HG03064 (cell line): ENCODE measurements around the gene DNAH11.
"Not testable (repeated sequence)": the region's sequence is repeated elsewhere in the genome, so short reads cannot be mapped to it uniquely, and the experiment has no call there.

Experiments
- ATAC-seq: cut with Tn5 transposase; IDR thresholded peaks from one replicate; pipeline ENCODE4 v1.9.1; 2021; ENCODE audit warnings: low read depth; ENCODE audit not compliant: unreplicated experiment

The DNAH11 gene

DNA sequence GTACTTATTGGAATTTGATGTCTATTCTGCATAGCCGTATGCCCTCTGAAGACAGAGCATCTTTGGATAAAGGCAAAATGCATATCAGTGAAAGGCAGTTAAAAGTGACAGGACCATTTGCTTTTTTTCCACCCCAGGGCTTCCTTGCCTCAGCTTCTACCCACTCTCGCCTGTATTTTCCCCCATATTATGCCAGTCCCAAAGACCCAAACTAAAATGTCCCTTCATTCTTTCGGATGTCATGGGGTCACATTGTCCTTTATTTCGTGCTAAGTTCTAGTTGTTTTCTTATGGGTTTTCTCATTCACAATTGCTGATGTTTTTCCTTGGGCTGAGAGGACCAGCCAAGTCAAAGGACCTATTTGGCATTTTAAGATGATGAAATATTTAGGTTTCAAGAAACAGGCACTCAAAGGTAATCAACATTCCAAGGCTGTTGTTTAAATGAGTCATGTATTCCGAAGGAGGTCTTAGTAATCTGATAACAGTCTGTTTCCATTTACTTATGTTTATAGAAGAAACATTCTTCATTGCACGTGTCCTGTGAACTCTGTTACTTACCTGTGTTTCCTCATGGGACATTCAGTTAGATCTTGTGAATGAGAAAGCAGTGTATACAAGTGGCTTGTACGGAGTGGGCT, 74.1 kb downstream of the DNAH11 start:
- ATAC-seq = no peak

DNA sequence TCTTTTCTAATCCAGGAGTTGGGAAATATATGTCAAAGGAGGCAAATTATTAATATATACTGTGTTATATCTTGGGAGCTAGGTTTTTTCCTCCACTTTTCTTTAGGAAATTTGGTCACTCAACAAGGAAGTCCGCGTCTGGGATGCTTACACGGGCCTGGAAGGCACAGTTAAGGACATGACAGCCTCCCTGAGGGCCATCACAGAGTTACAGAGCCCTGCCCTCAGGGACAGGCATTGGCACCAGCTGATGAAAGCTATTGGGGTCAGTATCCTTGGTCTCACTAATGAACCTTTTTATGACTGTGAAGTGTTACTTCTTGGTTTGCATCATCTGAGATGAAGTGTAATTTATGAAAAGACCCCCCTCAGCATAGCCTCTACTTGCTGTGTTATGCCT, 74.7 kb downstream of the DNAH11 start:
- ATAC-seq = no peak

- no peak for ATAC-seq
Measured at GRCh38 chr7:21617916-21618390, 75.1 kb downstream of the DNAH11 start.

- no peak for ATAC-seq
Measured at GRCh38 chr7:21618706-21619105, 75.9 kb downstream of the DNAH11 start.

DNA sequence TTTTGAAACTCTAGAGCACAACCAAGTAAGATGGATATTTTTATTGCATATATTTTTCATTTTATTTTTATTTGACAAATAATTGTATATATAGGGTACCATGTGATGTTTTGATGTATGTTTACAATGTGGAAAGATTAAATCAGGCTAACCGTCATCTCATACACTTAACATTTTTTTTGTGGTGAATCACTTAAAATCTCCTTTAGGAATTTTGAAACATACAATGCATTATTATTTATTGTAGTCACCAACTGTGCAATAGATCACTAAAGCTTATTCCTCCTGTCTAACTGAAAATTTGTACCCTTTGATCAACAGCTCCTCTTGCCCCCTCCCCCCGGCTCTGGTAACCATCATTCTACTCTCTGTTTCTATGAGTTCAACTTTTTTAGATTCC, 77.2 kb downstream of the DNAH11 start:
- no peak for ATAC-seq

DNA sequence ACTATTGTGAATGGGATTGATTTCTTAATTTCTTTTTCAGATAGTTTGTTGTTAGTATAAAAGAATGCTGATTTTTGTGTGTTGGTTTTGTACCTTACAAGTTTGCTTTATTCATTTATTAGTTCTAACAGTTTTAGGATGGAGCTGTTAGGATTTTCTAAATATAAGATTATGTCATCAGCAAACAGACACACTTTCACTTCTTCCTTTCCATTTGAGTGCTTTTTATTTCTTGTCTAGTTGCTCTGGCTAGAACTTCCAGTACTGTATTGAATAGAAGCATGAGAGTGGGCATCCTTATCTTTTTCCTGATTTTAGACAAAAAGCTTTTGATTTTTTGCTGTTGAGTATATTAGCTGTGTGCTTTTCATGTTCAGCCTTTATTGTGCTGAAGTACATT, 81.5 kb downstream of the DNAH11 start:
- ATAC-seq = no peak

DNA sequence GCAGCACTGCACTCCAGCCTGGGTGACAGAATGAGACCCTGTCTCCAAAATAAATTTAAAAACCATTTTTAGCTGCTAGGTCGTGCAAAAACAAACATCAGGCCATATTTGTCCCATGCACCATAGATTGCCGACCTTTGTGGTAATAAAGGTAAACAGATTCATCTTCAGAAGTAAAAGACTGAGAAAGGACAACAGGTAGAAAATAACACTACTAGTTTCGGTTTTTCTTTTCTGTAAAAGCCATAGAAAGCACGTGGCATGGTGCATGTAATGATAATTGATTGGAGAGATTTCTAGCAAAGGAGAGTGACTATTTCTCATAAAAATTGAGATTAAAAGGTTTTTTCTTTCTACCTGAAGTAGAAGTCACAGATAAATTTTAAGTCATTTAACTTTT, 93.9 kb downstream of the DNAH11 start:
- no peak for ATAC-seq

DNA sequence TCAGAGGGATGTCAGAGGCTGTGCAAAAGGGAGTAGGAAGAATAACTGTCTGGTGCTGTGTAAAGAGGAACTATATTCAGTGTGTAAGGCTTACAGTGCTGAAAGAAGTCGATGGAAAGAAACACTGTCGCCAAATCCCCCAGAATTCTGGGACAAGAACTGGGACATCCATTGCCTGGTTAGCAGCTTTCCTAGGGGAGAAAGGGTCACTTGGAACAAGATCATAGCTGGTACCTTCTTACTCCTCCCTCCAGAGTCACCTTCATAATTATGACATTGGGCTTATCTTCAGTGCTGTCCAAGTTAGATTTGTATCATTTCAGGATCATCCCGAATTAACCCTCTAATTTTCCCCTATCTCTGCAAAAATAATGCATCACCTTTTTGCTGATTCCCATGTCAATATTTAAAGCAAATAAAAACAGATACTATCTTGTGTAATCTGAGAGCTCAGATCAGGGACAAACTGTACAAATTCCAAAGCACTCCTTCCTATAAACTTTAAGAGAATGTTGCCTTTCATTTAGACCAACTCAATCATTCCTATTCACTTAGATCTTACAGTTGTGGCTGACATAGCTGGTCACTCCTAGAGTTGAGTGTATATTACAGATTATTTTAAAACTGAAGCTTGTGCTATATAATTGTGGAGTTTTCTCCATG, 96.5 kb downstream of the DNAH11 start:
- no peak for ATAC-seq

DNA sequence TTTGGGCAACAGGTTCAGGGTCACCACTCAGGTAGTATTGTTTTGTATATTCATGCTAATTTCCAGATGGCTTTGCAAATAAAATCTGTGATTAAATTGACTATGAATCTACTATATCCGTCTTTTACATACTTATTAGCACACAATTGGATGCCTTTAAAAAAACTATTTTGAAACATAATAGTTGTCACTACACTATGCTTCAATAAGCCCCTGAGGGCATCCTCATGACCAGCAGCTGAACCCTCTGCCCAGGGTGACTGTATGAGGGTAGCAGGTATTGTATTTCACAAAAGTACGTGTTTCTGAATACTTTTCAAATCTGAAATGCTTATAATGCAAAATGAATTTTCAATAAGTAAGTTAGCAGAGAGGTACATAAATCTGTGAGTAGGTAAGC, 97.3 kb downstream of the DNAH11 start:
- ATAC-seq = no peak

DNA sequence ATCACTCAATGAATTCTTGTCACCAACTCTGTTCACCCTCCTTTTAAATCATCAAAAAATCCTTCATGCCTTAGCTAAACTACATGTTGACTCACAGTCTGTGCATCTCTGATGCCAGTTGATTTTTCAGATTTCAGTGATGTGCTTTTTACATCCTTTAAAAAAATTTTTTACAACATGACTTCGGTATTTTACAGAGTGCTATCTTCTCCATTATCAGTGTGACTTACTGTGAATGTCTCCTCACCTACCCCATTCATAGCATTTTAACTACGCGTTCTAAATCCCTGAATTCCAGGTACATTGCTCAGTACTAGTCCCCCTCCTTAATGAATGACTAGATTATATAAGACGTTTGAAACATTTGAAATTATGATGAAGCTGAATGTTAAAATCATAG, 98.7 kb downstream of the DNAH11 start:
- ATAC-seq = no peak

DNA sequence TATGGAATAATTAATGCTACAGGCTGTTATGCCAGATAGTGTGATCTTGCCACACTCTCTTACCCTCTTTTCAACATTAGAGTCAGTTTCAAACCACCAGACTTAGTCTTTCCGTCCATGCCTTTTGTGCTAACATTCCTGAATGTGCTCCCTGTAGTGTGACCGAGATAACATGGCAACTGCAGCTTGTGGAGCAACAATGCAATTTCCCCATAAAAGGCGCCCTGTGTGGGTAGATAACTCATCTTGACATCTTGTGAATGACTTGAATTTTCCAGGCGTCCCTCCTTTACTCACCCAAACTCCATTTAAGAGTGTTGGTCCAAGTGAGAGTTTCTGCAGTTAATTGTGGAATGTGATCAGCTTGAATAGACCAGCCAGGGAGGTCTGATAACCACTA, 99.6 kb downstream of the DNAH11 start:
- ATAC-seq = no peak

- ATAC-seq = no peak
Measured at GRCh38 chr7:21651697-21652096, 108.9 kb downstream of the DNAH11 start.

GRCh38 chr7:21653623-21654022, 110.8 kb downstream of the DNAH11 start:
- ATAC-seq = no peak

GRCh38 chr7:21656081-21656480, 113.2 kb downstream of the DNAH11 start:
- no peak for ATAC-seq

DNA sequence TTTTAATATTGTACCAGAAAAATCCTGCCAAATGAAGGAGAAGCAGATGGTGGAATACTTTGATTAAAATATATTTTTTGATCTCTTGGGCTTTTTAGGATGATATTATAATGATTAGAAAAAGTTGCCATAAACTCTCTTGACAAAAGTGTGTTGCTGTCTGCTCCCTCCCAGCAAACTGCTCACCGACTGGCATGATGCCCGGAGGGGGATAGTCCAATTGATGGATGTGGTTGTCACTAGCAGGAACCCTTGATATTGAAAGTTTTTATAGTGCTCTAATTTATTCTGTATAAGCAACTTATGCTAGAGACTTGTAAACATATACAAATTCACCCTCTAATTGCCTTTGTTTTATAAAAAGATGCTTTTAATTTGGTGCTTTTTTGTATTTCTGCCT, 114.0 kb downstream of the DNAH11 start:
- ATAC-seq = no peak

GRCh38 chr7:21670496-21670895, 127.7 kb downstream of the DNAH11 start:
- ATAC-seq = no peak

DNA sequence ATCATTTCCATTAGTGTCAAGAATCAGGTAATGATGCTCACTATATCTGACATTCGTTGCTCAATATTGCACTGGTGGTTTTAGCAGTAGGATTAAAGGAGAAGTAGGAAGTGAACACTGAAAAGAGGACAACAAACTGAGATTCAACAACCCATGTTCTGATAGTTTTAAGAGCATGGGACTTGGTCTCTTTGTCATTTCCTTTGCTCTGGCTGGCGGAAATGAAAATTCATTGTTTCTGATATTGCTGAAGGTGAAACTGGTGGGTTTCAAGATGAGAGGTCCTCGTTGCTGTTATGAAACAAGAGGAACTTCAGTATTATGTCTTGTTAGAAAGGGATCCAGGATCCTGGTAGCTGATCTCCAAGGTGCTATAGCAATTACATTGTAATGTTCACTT, 129.0 kb downstream of the DNAH11 start:
- ATAC-seq = peak; percentile 71

DNA sequence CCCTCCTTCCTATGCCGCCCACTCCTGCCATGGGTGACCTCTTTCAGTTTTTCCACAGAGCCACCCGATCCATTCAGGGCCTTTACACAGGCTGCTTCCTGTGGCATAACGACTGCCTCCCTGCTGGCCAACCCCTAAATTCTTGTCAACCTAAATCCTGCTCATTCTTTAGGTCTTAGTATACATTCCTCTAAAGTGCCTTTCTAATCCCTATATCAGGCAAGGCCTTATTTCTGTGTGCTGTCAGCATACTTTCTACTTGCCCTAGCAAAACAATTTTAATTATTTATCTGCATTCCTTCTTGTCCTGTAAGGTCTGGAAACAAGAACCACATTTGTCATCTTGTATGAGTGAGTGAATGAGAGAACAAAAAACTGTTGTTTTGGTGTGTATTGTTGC, 132.4 kb downstream of the DNAH11 start:
- no peak for ATAC-seq

GRCh38 chr7:21690705-21691104, 147.9 kb downstream of the DNAH11 start:
- no peak for ATAC-seq

GRCh38 chr7:21691146-21691545, 148.3 kb downstream of the DNAH11 start:
- not testable (repeated sequence) for ATAC-seq

DNA sequence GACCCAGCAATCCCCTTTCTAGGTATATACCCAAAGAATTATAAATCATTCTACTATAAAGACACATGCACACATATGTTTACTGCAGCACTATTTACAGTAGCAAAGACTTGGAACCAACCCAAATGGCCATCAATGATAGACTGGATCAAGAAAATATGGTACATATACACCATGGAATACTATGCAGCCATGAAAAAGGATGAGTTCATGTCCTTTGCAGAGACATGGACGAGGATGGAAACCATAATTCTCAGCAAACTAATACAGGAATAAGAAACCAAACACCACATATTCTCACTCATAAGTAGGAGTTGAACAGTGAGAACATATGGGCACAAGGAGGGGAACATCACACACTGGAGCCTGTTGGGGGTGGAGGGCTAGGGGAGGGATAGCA, 157.7 kb downstream of the DNAH11 start:
- ATAC-seq = not testable (repeated sequence)

GRCh38 chr7:21702303-21702702, 159.5 kb downstream of the DNAH11 start:
- no peak for ATAC-seq
